ENCODE results near the gene VIL1. TPM values are rescaled to one million over a fixed set of nuclear protein-coding genes. Genes with fewer than 3 reads are reported as not detected.

VIL1 gene
- total and polyA plus RNA-seq, 4 donors = 0.06 to 0.77 (median 0.15) TPM

DNA sequence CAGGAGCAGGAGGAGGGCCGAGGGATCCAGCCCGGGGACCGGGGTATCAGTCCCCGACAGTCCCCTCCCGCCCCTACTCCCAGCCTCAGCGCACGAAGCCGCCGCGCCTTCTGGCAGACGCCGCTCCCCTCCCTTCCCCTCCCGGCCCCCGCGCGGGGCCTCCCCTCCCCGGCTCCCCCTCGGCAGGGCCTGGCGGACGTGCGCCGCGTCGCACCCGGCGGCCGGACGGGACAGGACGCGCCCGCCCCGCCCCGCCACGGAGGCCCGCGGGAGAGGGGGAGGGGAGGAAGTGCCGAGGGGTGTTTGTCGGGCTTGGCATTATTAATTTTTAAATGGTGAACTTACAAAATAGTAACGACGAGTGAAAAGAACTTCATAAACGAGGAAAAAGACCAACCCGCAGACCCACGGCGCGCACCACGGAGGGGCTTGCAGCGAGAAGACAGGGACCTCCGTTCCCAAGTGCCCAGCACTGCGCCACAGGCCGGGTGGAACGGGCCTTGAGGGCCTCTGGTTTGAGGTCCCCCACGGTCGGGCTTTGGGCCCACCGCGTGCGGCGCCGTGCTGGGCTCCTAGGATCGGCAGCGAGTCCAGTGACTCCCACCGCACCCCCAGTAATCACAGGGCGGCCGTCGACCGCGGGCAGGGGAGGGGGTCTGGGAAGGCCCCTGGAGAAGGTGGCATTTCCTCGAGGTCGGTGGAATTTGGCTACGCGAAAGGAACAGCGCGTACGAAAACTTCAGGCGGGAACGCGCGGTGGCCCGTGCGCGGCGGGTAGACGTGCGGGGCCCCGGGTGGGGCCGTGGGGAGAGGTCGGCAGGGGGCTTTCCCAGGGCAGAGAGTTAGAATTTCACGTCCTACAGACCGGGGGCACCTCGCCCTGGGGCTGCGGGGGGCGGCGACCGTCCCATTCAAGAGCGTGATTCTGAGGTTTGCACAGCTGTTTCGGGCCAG, 20.2 kb upstream of the VIL1 start:
- DNase-seq (peak; percentile 92 to 96 (median 94)), ATAC-seq (ENCODE audit: insufficient read depth, low FRiP score) (peak; percentile 19)
- Histone ChIP-seq H3K9ac (ENCODE audit: insufficient read depth in 1 of 2, low read length in 2 of 2) (peak overlapping the region; percentile 89 to 95), H3K27me3 (ENCODE audit: control insufficient read depth in 3 of 3, insufficient read depth in 3 of 3, low read length in 2 of 3) (no peaks in the 10 kb centered on the region), H3K4me3 (peak overlapping the region; percentile 41), H3K36me3 (ENCODE audit: control insufficient read depth in 4 of 4, insufficient read depth in 4 of 4, low read length in 4 of 4) (peaks cover 4 to 23% (median 10%) of the 10 kb centered on the region in 4 donors), H3K4me1 (ENCODE audit: control insufficient read depth in 5 of 5, insufficient read depth in 5 of 5, low read length in 5 of 5) (peaks cover 0 to 36% (median 22%) of the 10 kb centered on the region in 5 donors), H3K27ac (ENCODE audit: low read depth in 1 of 2, low read length in 1 of 2) (peak overlapping the region; percentile 99), H3K9me3 (ENCODE audit: control insufficient read depth in 4 of 4, insufficient read depth in 3 of 4, low read length in 3 of 4) (no peaks in the 10 kb centered on the region)
- WGBS, 2 donors = 0 to 1% methylated on average over 67 to 95 of the region's 95 CpGs
- TF ChIP-seq, protein P1, sequence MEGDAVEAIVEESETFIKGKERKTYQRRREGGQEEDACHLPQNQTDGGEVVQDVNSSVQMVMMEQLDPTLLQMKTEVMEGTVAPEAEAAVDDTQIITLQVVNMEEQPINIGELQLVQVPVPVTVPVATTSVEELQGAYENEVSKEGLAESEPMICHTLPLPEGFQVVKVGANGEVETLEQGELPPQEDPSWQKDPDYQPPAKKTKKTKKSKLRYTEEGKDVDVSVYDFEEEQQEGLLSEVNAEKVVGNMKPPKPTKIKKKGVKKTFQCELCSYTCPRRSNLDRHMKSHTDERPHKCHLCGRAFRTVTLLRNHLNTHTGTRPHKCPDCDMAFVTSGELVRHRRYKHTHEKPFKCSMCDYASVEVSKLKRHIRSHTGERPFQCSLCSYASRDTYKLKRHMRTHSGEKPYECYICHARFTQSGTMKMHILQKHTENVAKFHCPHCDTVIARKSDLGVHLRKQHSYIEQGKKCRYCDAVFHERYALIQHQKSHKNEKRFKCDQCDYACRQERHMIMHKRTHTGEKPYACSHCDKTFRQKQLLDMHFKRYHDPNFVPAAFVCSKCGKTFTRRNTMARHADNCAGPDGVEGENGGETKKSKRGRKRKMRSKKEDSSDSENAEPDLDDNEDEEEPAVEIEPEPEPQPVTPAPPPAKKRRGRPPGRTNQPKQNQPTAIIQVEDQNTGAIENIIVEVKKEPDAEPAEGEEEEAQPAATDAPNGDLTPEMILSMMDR (IDR thresholded peaks at IDR 0.05; ENCODE audit: control extremely low read depth, extremely low read depth) = no peak

DNA sequence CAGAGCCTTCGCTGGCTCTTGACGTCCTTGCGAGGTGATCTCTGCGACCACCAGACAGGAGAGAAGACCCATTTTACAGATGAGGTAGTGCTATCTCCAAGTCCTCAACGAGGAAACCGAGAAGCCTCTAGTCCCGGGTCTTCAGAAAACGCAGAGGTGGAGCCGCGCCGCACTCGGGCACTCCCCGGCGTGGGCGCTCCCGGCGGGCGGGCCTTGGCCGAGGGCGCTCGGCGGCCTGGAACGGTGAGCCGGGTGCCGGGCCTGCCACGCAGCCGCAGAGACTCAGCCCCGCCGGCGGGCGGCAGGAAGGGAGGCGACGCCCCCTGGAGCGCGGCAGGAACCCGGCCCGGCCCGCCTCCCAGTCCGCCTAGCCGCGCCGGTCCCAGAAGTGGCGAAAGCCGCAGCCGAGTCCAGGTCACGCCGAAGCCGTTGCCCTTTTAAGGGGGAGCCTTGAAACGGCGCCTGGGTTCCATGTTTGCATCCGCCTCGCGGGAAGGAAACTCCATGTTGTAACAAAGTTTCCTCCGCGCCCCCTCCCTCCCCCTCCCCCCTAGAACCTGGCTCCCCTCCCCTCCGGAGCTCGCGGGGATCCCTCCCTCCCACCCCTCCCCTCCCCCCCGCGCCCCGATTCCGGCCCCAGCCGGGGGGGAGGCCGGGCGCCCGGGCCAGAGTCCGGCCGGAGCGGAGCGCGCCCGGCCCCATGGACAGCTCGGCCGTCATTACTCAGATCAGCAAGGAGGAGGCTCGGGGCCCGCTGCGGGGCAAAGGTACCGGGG, 19.3 kb upstream of the VIL1 start, which contains the start of gene CTDSP1:
Gene CTDSP1, plus strand, starts transcription at position 478 of the 776 bp plus-strand sequence. Its CDS starts 223 bp downstream, at position 701.
- DNase-seq = peak; percentile 98 to 99 (median 98)
- WGBS, 2 donors = 1% methylated on average over 71 to 78 of the region's 78 CpGs
- Histone ChIP-seq H3K27me3 (ENCODE audit: control insufficient read depth in 3 of 3, insufficient read depth in 3 of 3, low read length in 2 of 3) (no peaks in the 10 kb centered on the region), H3K36me3 (ENCODE audit: control insufficient read depth in 4 of 4, insufficient read depth in 4 of 4, low read length in 4 of 4) (peaks cover 9 to 28% (median 14%) of the 10 kb centered on the region in 4 donors), H3K27ac (ENCODE audit: low read depth in 1 of 2, low read length in 1 of 2) (peak within 1 kb of the TSS; percentile 99), H3K4me3 (peak within 1 kb of the TSS; percentile 84), H3K9ac (ENCODE audit: insufficient read depth in 1 of 2, low read length in 2 of 2) (peak within 1 kb of the TSS; percentile 79 to 90), H3K9me3 (ENCODE audit: control insufficient read depth in 4 of 4, insufficient read depth in 3 of 4, low read length in 3 of 4) (no peaks in the 10 kb centered on the region), H3K4me1 (ENCODE audit: control insufficient read depth in 5 of 5, insufficient read depth in 5 of 5, low read length in 5 of 5) (peaks cover 0 to 42% (median 22%) of the 10 kb centered on the region in 5 donors)
- ATAC-seq (ENCODE audit: insufficient read depth, low FRiP score) = peak; percentile 48
- TF ChIP-seq, protein P1 (IDR thresholded peaks at IDR 0.05; ENCODE audit: control extremely low read depth, extremely low read depth) = peak; percentile 2

DNA sequence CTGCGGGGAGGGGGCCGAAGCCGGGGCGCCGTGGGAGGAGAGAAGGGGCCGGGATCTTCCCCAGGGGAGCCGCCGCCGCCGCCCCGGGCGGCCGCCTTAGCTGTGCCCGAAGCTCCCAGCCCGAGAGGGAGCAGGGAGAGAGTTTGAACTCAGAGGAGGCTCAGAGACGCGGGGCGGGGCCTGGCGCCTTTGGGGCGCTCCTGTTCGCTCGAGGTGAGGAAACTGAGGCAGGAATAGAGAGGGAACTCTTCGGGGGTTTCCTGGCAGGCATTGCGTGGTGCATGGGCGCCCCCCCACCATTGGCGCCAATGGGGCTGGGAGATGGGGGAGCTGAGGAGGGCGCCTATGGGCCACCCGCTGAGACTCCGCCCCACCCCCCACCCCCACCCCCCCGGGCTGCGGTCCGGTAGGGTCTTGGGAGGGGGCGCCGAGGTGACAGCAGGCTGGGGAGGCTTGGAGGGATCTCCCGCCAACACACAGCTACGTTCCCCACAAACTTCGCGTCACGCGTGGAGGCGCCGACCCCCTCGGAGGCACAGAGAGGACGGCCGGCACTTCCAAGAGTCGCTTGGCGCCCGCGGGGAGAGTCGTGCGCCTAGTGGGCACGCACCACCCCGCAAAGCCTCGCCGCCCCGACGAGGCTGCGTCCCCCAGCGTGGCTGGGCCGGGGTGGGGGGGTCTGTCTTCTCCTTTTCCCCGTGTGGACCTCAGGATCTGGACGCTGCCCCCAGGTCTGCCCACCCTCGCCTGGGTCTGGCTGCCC, 18.6 kb upstream of the VIL1 start:
- Histone ChIP-seq H3K27me3 (ENCODE audit: control insufficient read depth in 3 of 3, insufficient read depth in 3 of 3, low read length in 2 of 3) (no peaks in the 10 kb centered on the region), H3K9ac (ENCODE audit: insufficient read depth in 1 of 2, low read length in 2 of 2) (peak overlapping the region in 1 of 2 donors; percentile 42), H3K36me3 (ENCODE audit: control insufficient read depth in 4 of 4, insufficient read depth in 4 of 4, low read length in 4 of 4) (peaks cover 9 to 33% (median 14%) of the 10 kb centered on the region in 4 donors), H3K9me3 (ENCODE audit: control insufficient read depth in 4 of 4, insufficient read depth in 3 of 4, low read length in 3 of 4) (no peaks in the 10 kb centered on the region), H3K4me1 (ENCODE audit: control insufficient read depth in 5 of 5, insufficient read depth in 5 of 5, low read length in 5 of 5) (peaks cover 0 to 50% (median 27%) of the 10 kb centered on the region in 5 donors), H3K27ac (ENCODE audit: low read depth in 1 of 2, low read length in 1 of 2) (peak overlapping the region; percentile 94 to 99), H3K4me3 (peak overlapping the region; percentile 84)
- WGBS, 2 donors = 0% methylated on average over 44 to 62 of the region's 63 CpGs
- DNase-seq = peak; percentile 57 to 63 (median 59)
- ATAC-seq (ENCODE audit: insufficient read depth, low FRiP score) = no peak
- TF ChIP-seq, protein P1 (IDR thresholded peaks at IDR 0.05; ENCODE audit: control extremely low read depth, extremely low read depth) = no peak

Measured in lung (tissue), 12 donors.